Keratinocyte (primary cell): ENCODE results near the gene SHC1. TPM values are rescaled to one million over a fixed set of nuclear protein-coding genes. Genes with fewer than 3 reads are reported as not detected.
"Not testable (repeated sequence)": the region's sequence is repeated elsewhere in the genome, so short reads cannot be mapped to it uniquely, and the experiment has no call there.

Experiments used
- DNase-seq: peaks from one replicate; pipeline ENCODE4 v3.0.0-alpha.2; 2011; ENCODE audit warnings: low read depth, missing footprints, low spot score
- FAIRE-seq: peaks from 2 replicates; lab custom pipeline; 2011; peaks lifted over from hg19 to GRCh38; lab: Jason Lieb, UNC
- H2AFZ ChIP-seq: 2 replicates; pipeline ENCODE4 v1.6.0; 2012; ENCODE audit warnings: low read length, control low read depth, inconsistent platforms; ENCODE audit not compliant: control insufficient read depth
- H3K27ac ChIP-seq: 2 replicates; pipeline ENCODE4 v1.5.1; 2011; ENCODE audit warnings: low read length; ENCODE audit not compliant: control insufficient read depth, insufficient read depth
- H3K27me3 ChIP-seq: 3 replicates; pipeline ENCODE4 v1.6.0; 2011; ENCODE audit warnings: low read length; ENCODE audit not compliant: control insufficient read depth, insufficient read depth; ENCODE audit errors: extremely low read depth
- H3K36me3 ChIP-seq, 2 experiments: 2 replicates in 1 of 2; 3 replicates in 1 of 2; pipeline ENCODE4 v1.5.1; 2011; ENCODE audit warnings: low read length in 2 of 2, mild to moderate bottlenecking in 1 of 2; ENCODE audit not compliant: control insufficient read depth in 2 of 2, insufficient read depth in 2 of 2; ENCODE audit errors: extremely low read depth in 1 of 2
- H3K4me1 ChIP-seq: 3 replicates; pipeline ENCODE4 v1.5.1; 2011; ENCODE audit warnings: low read length; ENCODE audit not compliant: control insufficient read depth, insufficient read depth; ENCODE audit errors: extremely low read depth
- H3K4me2 ChIP-seq: 3 replicates; pipeline ENCODE4 v1.6.0; 2011; ENCODE audit warnings: low read depth, low read length; ENCODE audit not compliant: control insufficient read depth, insufficient read depth; ENCODE audit errors: extremely low read depth
- H3K4me3 ChIP-seq, 3 experiments: fragments of 200-600 bp in 1 of 3; sonication (generic) in 1 of 3; 2 replicates in 2 of 3; 3 replicates in 1 of 3; pipeline ENCODE4 v1.5.1; 2011 to 2016; ENCODE audit warnings: low read length in 3 of 3, mild to moderate bottlenecking in 3 of 3, control low read depth in 2 of 3, inconsistent platforms in 1 of 3, low read depth in 1 of 3, mixed read lengths in 1 of 3, mixed run types in 1 of 3, moderate library complexity in 1 of 3; ENCODE audit not compliant: control insufficient read depth in 2 of 3, insufficient read depth in 2 of 3; ENCODE audit errors: extremely low read depth in 1 of 3
- H3K79me2 ChIP-seq: 2 replicates; pipeline ENCODE4 v1.6.0; 2012; ENCODE audit warnings: low read length; ENCODE audit not compliant: control insufficient read depth, insufficient read depth
- H3K9ac ChIP-seq: 3 replicates; pipeline ENCODE4 v1.6.0; 2011; ENCODE audit warnings: low read length; ENCODE audit not compliant: control insufficient read depth, insufficient read depth; ENCODE audit errors: extremely low read depth
- H3K9me1 ChIP-seq: 3 replicates; pipeline ENCODE4 v1.6.0; 2011; ENCODE audit warnings: low read length; ENCODE audit not compliant: control insufficient read depth, insufficient read depth; ENCODE audit errors: extremely low read depth
- H3K9me3 ChIP-seq: 2 replicates; pipeline ENCODE4 v1.5.1; 2012; ENCODE audit warnings: low read depth, low read length; ENCODE audit not compliant: control insufficient read depth
- H4K20me1 ChIP-seq: 3 replicates; pipeline ENCODE4 v1.6.0; 2011; ENCODE audit warnings: low read length; ENCODE audit not compliant: control insufficient read depth, insufficient read depth; ENCODE audit errors: extremely low read depth
- EZH2 ChIP-seq: IDR thresholded peaks from one replicate; pipeline ENCODE4 v1.6.1; 2012; ENCODE audit warnings: inconsistent platforms, mild to moderate bottlenecking, low read length, moderate library complexity
- dilution Hi-C: fragments of 300-500 bp; cut with MboI; formaldehyde crosslinking; loops from one replicate; pipeline ENCODE4 v1.7.0; 2020; ENCODE audit warnings: low sequenced_read_pairs; ENCODE audit not compliant: extremely low pct_ligation_motif_present
- polyA plus RNA-seq, 5 experiments: library from polyadenylated mRNA; depleted of rRNA in 3 of 5; stranded (reverse) in 3 of 5; stranded (forward) in 1 of 5; unstranded in 1 of 5; fragments of >200 nt; gene quantifications; 1 replicate in 1 of 5; 2 replicates in 3 of 5; 3 replicates in 1 of 5; pipeline versions ENCODE4 v1.2.1 to v1.2.3, GENCODE V29; 2011 to 2012; ENCODE audit warnings: missing spikeins in 2 of 5, low read depth in 1 of 5, low replicate concordance in 1 of 5
- TF ChIP-seq, protein P1 (sequence below), 3 experiments: IDR thresholded peaks in 1 of 3; conservative IDR thresholded peaks in 1 of 3; optimal IDR thresholded peaks in 1 of 3; 2 replicates in 2 of 3; 3 replicates in 1 of 3; pipeline versions ENCODE3 to v1.5.1; 2011; ENCODE audit warnings: low read length in 3 of 3, mild to moderate bottlenecking in 3 of 3, moderate library complexity in 2 of 3, control low read depth in 1 of 3, inconsistent platforms in 1 of 3; ENCODE audit not compliant: insufficient read depth in 2 of 3; ENCODE audit errors: extremely low read depth in 1 of 3

Gene SHC1
- polyA plus RNA-seq, 1 donor (not counting 4 experiments of a cell fraction or from before 2014, with no cell fraction given) = 245 TPM

DNA sequence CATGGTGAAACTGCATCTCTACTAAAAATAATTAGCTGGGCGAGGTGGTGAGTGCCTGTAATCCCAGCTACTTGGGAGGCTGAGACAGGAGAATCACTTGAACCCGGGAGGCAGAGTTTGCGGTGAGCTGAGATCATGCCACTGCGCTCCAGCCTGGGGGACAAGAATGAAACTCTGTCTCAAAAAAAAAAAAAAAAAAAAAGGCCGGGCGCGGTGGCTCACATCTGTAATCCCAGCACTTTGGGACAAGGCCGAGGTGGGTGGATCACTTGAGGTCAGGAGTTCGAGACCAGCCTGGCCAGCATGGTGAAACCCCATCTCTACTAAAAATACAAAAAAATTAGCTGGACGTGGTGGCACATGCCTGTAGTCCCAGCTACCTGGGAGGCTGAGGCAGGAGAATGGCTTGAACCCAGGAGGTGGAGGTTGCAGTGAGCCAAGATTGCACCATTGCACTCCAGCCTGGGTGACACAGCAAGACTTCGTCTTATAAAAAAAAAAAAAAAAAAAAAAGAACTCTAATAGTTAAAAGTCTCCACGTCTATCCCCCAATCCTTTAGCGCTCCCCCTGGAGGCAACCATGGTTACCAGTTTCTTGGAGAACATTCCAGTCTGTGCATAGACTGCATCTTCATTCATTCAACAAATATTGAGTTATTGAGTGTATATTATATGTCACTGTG is 24.9 kb upstream of the SHC1 start:
- H3K9me1 ChIP-seq, H2AFZ ChIP-seq, H4K20me1 ChIP-seq, H3K9ac ChIP-seq, H3K4me3 ChIP-seq, H3K9me3 ChIP-seq, dilution Hi-C loops, H3K4me2 ChIP-seq, FAIRE-seq, H3K27me3 ChIP-seq, H3K27ac ChIP-seq, DNase-seq, H3K79me2 ChIP-seq, H3K36me3 ChIP-seq: not testable (repeated sequence)
- H3K4me1 ChIP-seq = peaks cover 14% of the 10 kb centered on the region
- TF ChIP-seq, protein P1, sequence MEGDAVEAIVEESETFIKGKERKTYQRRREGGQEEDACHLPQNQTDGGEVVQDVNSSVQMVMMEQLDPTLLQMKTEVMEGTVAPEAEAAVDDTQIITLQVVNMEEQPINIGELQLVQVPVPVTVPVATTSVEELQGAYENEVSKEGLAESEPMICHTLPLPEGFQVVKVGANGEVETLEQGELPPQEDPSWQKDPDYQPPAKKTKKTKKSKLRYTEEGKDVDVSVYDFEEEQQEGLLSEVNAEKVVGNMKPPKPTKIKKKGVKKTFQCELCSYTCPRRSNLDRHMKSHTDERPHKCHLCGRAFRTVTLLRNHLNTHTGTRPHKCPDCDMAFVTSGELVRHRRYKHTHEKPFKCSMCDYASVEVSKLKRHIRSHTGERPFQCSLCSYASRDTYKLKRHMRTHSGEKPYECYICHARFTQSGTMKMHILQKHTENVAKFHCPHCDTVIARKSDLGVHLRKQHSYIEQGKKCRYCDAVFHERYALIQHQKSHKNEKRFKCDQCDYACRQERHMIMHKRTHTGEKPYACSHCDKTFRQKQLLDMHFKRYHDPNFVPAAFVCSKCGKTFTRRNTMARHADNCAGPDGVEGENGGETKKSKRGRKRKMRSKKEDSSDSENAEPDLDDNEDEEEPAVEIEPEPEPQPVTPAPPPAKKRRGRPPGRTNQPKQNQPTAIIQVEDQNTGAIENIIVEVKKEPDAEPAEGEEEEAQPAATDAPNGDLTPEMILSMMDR (optimal IDR thresholded peaks at IDR 0.05 in 1 of 3, IDR thresholded peaks at IDR 0.05 in 1 of 3, conservative IDR thresholded peaks at IDR 0.05 in 1 of 3; ENCODE audit: extremely low read depth in 1 of 3, insufficient read depth in 2 of 3, low read length in 3 of 3) = peak in 2 of 3 experiments; percentile 34 to 47

DNA sequence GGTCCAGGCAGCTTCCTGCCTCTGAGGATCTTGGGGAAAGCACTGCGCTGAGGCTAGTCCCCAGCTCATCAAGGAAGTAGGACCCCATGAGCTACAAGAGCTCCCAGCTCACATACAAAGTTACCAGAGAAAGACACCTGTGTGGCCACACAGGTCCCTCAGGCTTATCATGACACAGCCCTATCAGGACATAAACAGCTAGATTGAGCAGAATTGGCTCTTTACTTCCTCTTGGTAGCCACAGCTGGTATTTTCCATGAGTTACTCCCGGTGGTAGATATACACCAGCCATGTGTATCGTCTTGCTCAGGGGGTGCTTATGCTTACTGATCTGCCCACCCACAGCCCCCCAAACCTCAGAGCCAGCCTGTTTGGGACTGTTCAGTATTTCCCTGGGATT is 24.0 kb upstream of the SHC1 start:
- no peak overlapping the region for H2AFZ ChIP-seq
- FAIRE-seq = no peak
- no peak for DNase-seq
- H3K4me3 ChIP-seq = no peak overlapping the region
- no peak overlapping the region for H3K4me2 ChIP-seq
- peaks cover 6% of the 10 kb centered on the region for H3K4me1 ChIP-seq
- H3K9me3 ChIP-seq = no peaks in the 10 kb centered on the region
- H3K9me1 ChIP-seq = no peaks in the 10 kb centered on the region
- dilution Hi-C loops = no loop called here
- no peak overlapping the region for H3K27ac ChIP-seq
- H3K27me3 ChIP-seq = no peaks in the 10 kb centered on the region
- H3K9ac ChIP-seq = no peak overlapping the region
- no peak for TF ChIP-seq EZH2
- TF ChIP-seq, protein P1 (optimal IDR thresholded peaks at IDR 0.05 in 1 of 3, IDR thresholded peaks at IDR 0.05 in 1 of 3, conservative IDR thresholded peaks at IDR 0.05 in 1 of 3; ENCODE audit: extremely low read depth in 1 of 3, insufficient read depth in 2 of 3, low read length in 3 of 3) = no peak
- peaks cover 3% of the 10 kb centered on the region for H3K79me2 ChIP-seq
- peaks cover 4 to 9% of the 10 kb centered on the region in 2 experiments for H3K36me3 ChIP-seq
- H4K20me1 ChIP-seq = no peaks in the 10 kb centered on the region
